SK-N-SH treated with all-trans-retinoic acid at 6 μM for 48 hours (cell line): ENCODE results near the gene MPLKIP.
A peak's percentile ranks its signal among the peaks of the same experiment; 100 is the strongest.

ENCODE experiments used
- ATAC-seq: fragments of 200-7000 bp; cut with Tn5 transposase; 3 replicates; pipeline ENCODE4 v1.9.1; 2020; ENCODE audit warnings: mild to moderate bottlenecking, moderate library complexity
- ARNTL ChIP-seq: fragments of 450-650 bp; formaldehyde crosslinking; IDR thresholded peaks from 2 replicates; pipeline ENCODE4 v1.5.0; 2020; ENCODE audit warnings: low read depth, mild to moderate bottlenecking, moderate library complexity, borderline replicate concordance
- CREB5 ChIP-seq: fragments of 250-450 bp; sonication (Bioruptor Pico); IDR thresholded peaks from 2 replicates; pipeline ENCODE4 v1.5.1; 2020; ENCODE audit warnings: low read depth, mild to moderate bottlenecking, moderate library complexity
- CSDC2 ChIP-seq: fragments of 250-450 bp; sonication (Bioruptor Pico); IDR thresholded peaks from 2 replicates; pipeline ENCODE4 v1.5.0; 2020; ENCODE audit warnings: mild to moderate bottlenecking, moderate library complexity
- CSRNP3 ChIP-seq: fragments of 250-450 bp; sonication (Bioruptor Pico); IDR thresholded peaks from 2 replicates; pipeline ENCODE4 v1.5.1; 2021; ENCODE audit warnings: mild to moderate bottlenecking, moderate library complexity
- ESRRG ChIP-seq: fragments of 250-450 bp; sonication (Bioruptor Pico); IDR thresholded peaks from 2 replicates; pipeline ENCODE4 v1.6.1; 2021; ENCODE audit warnings: mild to moderate bottlenecking
- GLIS3 ChIP-seq: fragments of 250-450 bp; sonication (Bioruptor Pico); IDR thresholded peaks from 2 replicates; pipeline ENCODE4 v1.5.0; 2020; ENCODE audit warnings: mild to moderate bottlenecking, moderate library complexity
- OSR1 ChIP-seq: fragments of 250-450 bp; sonication (Bioruptor Pico); IDR thresholded peaks from 2 replicates; pipeline ENCODE4 v1.8.0; 2022; ENCODE audit warnings: moderate library complexity, mild to moderate bottlenecking, inconsistent platforms
- PATZ1 ChIP-seq: fragments of 250-450 bp; sonication (Bioruptor Pico); IDR thresholded peaks from 2 replicates; pipeline ENCODE4 v1.8.0; 2020; ENCODE audit warnings: mild to moderate bottlenecking, moderate library complexity, borderline replicate concordance
- POU6F1 ChIP-seq: fragments of 250-450 bp; sonication (Bioruptor Pico); IDR thresholded peaks from 2 replicates; pipeline ENCODE4 v1.8.0; 2021; ENCODE audit warnings: low read depth, mild to moderate bottlenecking, moderate library complexity, borderline replicate concordance
- RARB ChIP-seq: fragments of 250-450 bp; sonication (Bioruptor Pico); IDR thresholded peaks from 2 replicates; pipeline ENCODE4 v1.8.0; 2021; ENCODE audit warnings: mild to moderate bottlenecking, moderate library complexity
- TCF4 ChIP-seq: fragments of 250-450 bp; sonication (Bioruptor Pico); IDR thresholded peaks from 2 replicates; pipeline ENCODE4 v1.8.0; 2021; ENCODE audit warnings: mild to moderate bottlenecking, moderate library complexity, borderline replicate concordance
- TOX ChIP-seq: fragments of 250-450 bp; sonication (Bioruptor Pico); IDR thresholded peaks from 2 replicates; pipeline ENCODE4 v1.8.0; 2021; ENCODE audit warnings: mild to moderate bottlenecking, moderate library complexity, borderline replicate concordance
- TSHZ2 ChIP-seq: fragments of 250-450 bp; sonication (Bioruptor Pico); IDR thresholded peaks from 2 replicates; pipeline ENCODE4 v1.5.0; 2020; ENCODE audit warnings: mild to moderate bottlenecking, moderate library complexity
- ZFP3 ChIP-seq: fragments of 250-450 bp; sonication (Bioruptor Pico); IDR thresholded peaks from 2 replicates; pipeline ENCODE4 v1.5.0; 2020; ENCODE audit warnings: mild to moderate bottlenecking, moderate library complexity
- ZFP30 ChIP-seq: fragments of 450-650 bp; formaldehyde crosslinking; IDR thresholded peaks from 2 replicates; pipeline ENCODE4 v1.5.0; 2022; ENCODE audit warnings: mild to moderate bottlenecking, moderate library complexity
- ZNF565 ChIP-seq: fragments of 450-650 bp; formaldehyde crosslinking; conservative IDR thresholded peaks from 2 replicates; pipeline ENCODE4 v1.5.0; 2020; ENCODE audit warnings: low read depth, mild to moderate bottlenecking, moderate library complexity
- ZNF70 ChIP-seq: fragments of 450-650 bp; formaldehyde crosslinking; IDR thresholded peaks from 2 replicates; pipeline ENCODE4 v1.5.0; 2020; ENCODE audit warnings: mild to moderate bottlenecking, moderate library complexity
- ZNF8 ChIP-seq: fragments of 450-650 bp; formaldehyde crosslinking; IDR thresholded peaks from 2 replicates; pipeline ENCODE4 v1.5.0; 2020; ENCODE audit warnings: mild to moderate bottlenecking, moderate library complexity

The MPLKIP gene

GRCh38 chr7:40134428-40135316, at the start of gene MPLKIP, which contains the start of gene SUGCT:
MPLKIP (minus strand) TSS chr7:40134622; CDS start chr7:40134567, 55 bp downstream.
SUGCT (plus strand) TSS chr7:40135005.
- ATAC-seq, result peak; percentile 91
- no peak for TF ChIP-seq CREB5 (CRISPR knock-in tag)
- no peak; the same call in 1 of the 2 replicates for TF ChIP-seq CSDC2 (CRISPR knock-in tag)
- no peak for TF ChIP-seq TOX (CRISPR knock-in tag)
- TF ChIP-seq ZNF565, result no peak; the same call in 1 of the 2 replicates
- 0 out of 2 replicates have a peak, but pooled peaks have one; percentile 46 for TF ChIP-seq TSHZ2 (CRISPR knock-in tag)
- TF ChIP-seq CSRNP3 (CRISPR knock-in tag), result no peak
- peak; percentile 63; the same call in 1 of the 2 replicates for TF ChIP-seq ZFP3 (CRISPR knock-in tag)
- 0 out of 2 replicates have a peak, but pooled peaks have one; percentile 24 for TF ChIP-seq PATZ1 (CRISPR knock-in tag)
- no peak for TF ChIP-seq ARNTL (CRISPR knock-in tag)
- no peak for TF ChIP-seq ZNF8 (CRISPR knock-in tag)
- no peak for TF ChIP-seq ESRRG (CRISPR knock-in tag)
- peak; percentile 33; the same call in 1 of the 2 replicates for TF ChIP-seq POU6F1
- TF ChIP-seq TCF4 (CRISPR knock-in tag), result no peak
- TF ChIP-seq GLIS3, result no peak
- no peak for TF ChIP-seq OSR1 (CRISPR knock-in tag)
- TF ChIP-seq ZFP30 (CRISPR knock-in tag), result no peak
- TF ChIP-seq ZNF70 (CRISPR knock-in tag), result no peak
- TF ChIP-seq, all 23 proteins: peak for 4

GRCh38 chr7:40182452-40182851, 48.0 kb upstream of the MPLKIP start:
- no peak for ATAC-seq
- no peak for TF ChIP-seq GLIS3

- ATAC-seq, result no peak
- TF ChIP-seq TSHZ2 (CRISPR knock-in tag), result no peak
- TF ChIP-seq CSRNP3 (CRISPR knock-in tag), result no peak
- no peak for TF ChIP-seq TOX (CRISPR knock-in tag)
- TF ChIP-seq TCF4 (CRISPR knock-in tag), result no peak
- TF ChIP-seq OSR1 (CRISPR knock-in tag), result no peak
- TF ChIP-seq RARB (CRISPR knock-in tag), result no peak
- no peak for TF ChIP-seq ARNTL (CRISPR knock-in tag)
- no peak for TF ChIP-seq ZFP3 (CRISPR knock-in tag)
- no peak for TF ChIP-seq POU6F1
- TF ChIP-seq ZFP30 (CRISPR knock-in tag), result no peak
Measured at GRCh38 chr7:40177071-40177470, 42.6 kb upstream of the MPLKIP start.
